WI38 (cell line): ENCODE measurements around the gene IGFBP5.

ENCODE experiments used
- H3K4me3 ChIP-seq: 2 replicates; pipeline ENCODE4 v1.5.1; 2011; ENCODE audit warnings: low read depth, mild to moderate bottlenecking, control low read depth, low read length
- TF ChIP-seq, protein P1 (sequence below): IDR thresholded peaks from 2 replicates; pipeline ENCODE4 v1.5.1; 2012; ENCODE audit warnings: low read depth, mild to moderate bottlenecking, control low read depth, low read length

Gene IGFBP5

DNA sequence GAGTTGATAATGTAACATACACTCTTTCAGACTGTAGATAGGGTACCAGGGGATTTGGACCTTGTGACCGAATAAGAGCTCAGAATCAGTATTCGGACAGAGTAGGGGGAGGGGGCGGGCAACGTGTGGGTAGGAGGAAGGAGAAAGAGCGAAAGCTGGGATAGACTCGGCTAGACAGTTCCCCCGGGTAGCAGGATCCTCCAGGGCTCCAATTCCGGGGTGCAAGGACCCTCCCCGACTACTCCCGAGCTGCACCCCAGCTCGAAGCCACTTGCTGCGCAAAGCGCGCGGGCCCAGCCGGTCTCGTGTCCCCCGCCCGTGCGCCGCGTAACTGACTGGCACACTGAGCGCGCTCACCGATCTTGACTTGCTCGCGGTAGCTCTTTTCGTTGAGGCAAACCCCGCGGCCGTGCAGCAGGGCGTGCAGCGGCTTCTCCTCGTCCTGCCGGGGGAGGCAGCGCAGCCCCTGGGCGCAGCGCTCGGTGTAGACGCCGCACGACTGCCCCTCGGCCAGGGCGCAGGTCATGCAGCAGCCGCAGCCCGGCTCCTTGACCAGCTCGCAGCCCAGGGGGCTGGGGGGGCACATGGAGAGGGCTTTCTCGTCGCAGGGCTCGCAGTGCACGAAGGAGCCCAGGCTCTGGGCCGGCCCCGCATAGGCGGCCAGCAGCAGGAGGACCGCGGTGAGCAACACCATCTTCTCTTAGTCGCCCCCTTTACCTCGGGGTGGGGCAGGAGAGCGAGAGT, 1.1 kb downstream of the IGFBP5 start:
- TF ChIP-seq, protein P1, sequence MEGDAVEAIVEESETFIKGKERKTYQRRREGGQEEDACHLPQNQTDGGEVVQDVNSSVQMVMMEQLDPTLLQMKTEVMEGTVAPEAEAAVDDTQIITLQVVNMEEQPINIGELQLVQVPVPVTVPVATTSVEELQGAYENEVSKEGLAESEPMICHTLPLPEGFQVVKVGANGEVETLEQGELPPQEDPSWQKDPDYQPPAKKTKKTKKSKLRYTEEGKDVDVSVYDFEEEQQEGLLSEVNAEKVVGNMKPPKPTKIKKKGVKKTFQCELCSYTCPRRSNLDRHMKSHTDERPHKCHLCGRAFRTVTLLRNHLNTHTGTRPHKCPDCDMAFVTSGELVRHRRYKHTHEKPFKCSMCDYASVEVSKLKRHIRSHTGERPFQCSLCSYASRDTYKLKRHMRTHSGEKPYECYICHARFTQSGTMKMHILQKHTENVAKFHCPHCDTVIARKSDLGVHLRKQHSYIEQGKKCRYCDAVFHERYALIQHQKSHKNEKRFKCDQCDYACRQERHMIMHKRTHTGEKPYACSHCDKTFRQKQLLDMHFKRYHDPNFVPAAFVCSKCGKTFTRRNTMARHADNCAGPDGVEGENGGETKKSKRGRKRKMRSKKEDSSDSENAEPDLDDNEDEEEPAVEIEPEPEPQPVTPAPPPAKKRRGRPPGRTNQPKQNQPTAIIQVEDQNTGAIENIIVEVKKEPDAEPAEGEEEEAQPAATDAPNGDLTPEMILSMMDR = no peak

DNA sequence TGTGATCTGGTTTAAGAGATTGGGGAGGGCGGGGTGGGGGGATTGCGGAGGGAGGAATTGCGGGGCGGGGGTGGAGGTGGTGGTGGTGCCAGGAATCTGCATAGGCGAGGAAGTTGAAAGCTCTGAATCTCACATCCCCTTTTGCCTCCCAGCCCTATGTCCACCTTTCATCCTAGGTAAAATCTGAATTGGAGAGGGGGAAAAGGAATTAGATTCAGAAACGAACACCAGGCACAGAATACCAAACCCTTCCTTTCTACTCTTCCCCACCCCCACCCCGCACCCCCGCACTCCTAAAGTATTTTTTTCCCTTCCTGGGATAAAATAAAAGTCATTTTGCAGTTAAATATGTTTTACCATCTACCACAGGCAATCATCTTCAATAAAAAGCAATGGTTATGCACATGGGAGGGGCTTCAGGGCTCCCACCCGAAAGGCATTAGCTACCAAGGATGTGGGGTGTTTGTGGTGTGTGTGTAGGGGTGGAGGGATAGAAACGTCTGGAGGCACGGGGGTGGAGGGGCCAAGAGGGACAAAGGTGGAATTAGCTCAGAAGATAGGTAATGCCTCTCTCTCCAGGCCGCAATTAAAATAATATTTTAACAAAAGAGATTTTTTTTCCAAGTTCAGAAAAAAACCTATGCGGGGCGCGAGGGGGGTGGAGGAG, 1.8 kb downstream of the IGFBP5 start:
- TF ChIP-seq, protein P1 = no peak
- H3K4me3 ChIP-seq = peak overlapping the region; percentile 96

More for the DNA sequence above, 1.1 kb downstream of the IGFBP5 start:
- H3K4me3 ChIP-seq = peak overlapping the region; percentile 96

DNA sequence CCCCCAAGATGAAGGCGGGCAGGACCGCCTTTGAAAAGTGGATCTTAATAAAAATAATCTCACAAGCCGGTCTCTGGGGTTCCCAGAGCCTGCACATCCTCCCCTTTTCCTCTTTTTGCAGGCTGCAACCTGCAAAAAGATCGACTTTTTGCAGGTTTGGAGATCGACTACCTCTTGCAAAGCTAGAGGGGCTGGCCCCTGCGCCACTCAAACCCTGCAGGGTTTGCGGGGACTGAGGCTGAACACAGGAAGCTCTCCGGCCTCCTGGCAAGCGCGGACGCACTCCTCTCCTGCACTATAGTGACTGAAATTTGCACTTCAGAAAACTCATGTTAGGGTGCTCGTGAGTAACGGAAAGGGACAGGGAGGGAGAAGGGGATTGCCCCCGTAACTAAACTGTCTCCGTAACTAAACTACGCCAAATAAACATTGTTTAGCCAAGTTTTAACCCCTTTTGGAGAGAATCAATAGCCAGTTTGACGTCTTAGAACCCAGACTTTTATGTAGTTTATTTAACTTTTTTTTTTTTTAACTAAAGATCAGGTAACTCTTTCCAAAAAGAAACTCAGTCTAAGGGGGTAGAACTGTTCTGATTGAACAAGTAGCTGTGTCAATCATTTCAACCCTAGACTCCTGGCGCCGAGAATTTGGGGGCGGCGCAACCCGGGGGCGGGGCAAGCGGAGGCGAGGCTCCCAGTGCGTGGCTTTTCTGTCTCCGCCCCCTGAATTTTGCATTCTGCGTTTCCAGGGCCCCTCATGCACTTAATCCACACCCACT, 2.5 kb downstream of the IGFBP5 start:
- H3K4me3 ChIP-seq = peak overlapping the region; percentile 96
- TF ChIP-seq, protein P1 = no peak

DNA sequence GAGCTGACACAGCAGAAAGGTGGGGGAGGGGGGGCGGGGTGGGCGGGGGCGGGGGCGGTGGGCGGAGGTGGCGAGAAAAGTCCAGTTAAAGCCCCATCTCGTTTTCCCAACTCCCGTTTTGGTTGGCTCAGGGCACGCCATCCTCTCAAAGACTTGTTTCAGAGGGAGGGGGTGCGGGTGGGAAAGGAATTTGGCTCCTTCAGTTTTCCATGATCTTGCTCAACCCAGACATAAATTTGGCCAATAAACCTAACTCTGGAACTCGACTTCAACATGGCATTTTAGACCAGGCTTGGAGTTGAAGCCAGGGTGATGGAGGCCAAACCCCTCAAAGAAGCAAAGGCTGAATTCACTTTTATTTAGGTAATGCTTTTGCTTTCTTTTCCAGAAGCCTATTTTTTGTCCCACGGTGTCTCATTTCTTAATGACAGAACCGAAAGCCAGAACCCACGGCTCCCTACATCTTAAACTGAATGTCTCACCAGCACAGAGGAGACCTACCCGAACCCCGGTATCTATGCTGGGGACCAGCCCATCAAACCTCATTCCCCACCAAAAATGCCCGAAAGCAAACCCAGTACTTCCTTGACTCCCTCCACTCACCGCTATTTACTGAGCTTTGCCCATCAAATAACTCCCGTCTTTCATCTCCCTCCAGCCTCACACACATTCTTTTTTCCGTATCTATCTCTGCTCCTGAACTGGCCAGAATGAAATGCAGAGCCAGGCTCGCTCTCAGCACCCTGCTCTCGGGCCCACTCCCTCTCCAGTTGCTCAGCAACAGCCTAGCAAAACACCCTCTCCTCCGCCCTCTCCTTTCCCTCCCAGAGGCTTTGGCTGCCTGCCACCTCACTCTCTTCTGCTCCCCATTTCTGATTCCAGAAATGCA, 4.3 kb downstream of the IGFBP5 start:
- TF ChIP-seq, protein P1 = no peak
- peak overlapping the region; percentile 96 for H3K4me3 ChIP-seq

DNA sequence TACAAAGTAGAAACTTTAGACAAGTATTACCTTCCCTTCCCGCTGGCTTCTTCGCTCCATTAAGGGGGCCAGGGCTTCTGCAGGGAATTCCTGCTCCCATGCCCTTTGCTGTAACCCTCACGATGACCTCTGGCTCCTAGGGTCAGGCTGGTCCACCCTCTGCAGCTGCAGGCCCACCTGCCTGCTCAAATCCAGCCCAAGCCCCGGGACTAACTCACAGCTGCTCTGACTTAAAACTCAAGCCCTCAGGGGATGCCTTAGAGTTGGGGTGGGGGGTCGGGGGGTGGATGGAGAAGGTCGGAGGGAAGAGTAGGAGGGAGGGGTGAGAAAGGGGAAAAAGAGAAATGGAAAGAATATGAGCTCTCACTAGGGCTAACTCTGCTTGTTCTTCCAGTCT, 4.9 kb downstream of the IGFBP5 start:
- TF ChIP-seq, protein P1 = no peak
- H3K4me3 ChIP-seq = peak overlapping the region; percentile 34

DNA sequence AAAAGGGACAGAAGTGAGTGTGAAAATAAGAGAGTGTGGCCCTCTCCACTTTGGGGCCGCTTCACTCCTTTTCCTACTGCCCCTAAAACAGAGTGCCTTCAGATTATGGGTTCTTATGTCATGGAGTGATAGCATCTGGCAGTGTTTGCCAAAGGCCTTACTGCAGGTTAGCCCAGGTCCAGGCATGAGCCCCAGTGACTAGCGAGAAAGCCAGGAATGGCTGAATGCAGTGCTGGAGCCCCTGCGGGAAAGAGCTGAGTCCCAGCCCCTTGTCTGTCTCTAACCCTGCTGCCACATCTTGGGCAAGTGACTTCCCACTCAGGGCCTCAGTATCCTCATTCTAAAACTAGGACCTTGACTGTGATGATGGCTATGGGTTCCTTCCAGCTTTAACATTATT, 6.0 kb downstream of the IGFBP5 start:
- peak overlapping the region; percentile 9; the same call in 1 of the 2 replicates for H3K4me3 ChIP-seq
- TF ChIP-seq, protein P1 = no peak
